ENCODE results near the gene RNFT2. TPM values are rescaled to one million over a fixed set of nuclear protein-coding genes. Genes with fewer than 3 reads are reported as not detected.

RNFT2 gene
- total RNA-seq, 4 donors from 2014 or later: 0.38 to 3.9 (median 3.1) TPM

GRCh38 chr12:116892349-116893140 lies 154.4 kb downstream of the RNFT2 start:
- peaks cover 0 to 3% (median 0%) of the 10 kb centered on the region in 4 donors for H3K9me3 ChIP-seq
- no peaks in the 10 kb centered on the region for H3K27me3 ChIP-seq
- no peaks in the 10 kb centered on the region for H3K4me1 ChIP-seq
- no peak overlapping the region for H3K27ac ChIP-seq
- no peaks in the 10 kb centered on the region for H3K36me3 ChIP-seq
- no peak for DNase-seq
- TF ChIP-seq, protein P1, sequence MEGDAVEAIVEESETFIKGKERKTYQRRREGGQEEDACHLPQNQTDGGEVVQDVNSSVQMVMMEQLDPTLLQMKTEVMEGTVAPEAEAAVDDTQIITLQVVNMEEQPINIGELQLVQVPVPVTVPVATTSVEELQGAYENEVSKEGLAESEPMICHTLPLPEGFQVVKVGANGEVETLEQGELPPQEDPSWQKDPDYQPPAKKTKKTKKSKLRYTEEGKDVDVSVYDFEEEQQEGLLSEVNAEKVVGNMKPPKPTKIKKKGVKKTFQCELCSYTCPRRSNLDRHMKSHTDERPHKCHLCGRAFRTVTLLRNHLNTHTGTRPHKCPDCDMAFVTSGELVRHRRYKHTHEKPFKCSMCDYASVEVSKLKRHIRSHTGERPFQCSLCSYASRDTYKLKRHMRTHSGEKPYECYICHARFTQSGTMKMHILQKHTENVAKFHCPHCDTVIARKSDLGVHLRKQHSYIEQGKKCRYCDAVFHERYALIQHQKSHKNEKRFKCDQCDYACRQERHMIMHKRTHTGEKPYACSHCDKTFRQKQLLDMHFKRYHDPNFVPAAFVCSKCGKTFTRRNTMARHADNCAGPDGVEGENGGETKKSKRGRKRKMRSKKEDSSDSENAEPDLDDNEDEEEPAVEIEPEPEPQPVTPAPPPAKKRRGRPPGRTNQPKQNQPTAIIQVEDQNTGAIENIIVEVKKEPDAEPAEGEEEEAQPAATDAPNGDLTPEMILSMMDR (IDR thresholded peaks at IDR 0.05): no peak
- no peak overlapping the region for H3K4me3 ChIP-seq

DNA sequence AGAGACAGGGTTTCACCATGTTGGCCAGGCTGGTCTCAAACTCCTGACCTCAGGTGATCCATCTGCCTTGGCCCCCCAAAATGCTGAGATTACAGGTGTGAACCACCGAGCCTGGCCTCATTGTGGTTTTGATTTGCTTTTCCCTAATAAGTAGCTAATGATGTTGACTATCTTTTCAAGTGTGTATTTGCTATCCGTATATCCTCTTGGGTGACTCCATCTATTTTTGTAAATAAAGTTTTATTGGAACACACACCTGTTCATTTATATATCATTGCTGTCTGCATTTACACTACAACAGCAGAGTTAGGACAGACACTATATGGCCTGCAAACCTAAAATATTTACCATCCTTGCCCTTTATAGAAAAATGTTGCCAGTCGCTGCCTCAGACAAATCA lies 156.8 kb downstream of the RNFT2 start:
- no peak for DNase-seq
- no peaks in the 10 kb centered on the region for H3K36me3 ChIP-seq
- no peaks in the 10 kb centered on the region for H3K27me3 ChIP-seq
- no peak overlapping the region for H3K4me3 ChIP-seq
- H3K27ac ChIP-seq: no peak overlapping the region
- TF ChIP-seq POLR2A (IDR thresholded peaks at IDR 0.05): no peak
- TF ChIP-seq, protein P1 (IDR thresholded peaks at IDR 0.05): no peak
- no peaks in the 10 kb centered on the region for H3K4me1 ChIP-seq
- H3K9me3 ChIP-seq: peaks cover 0 to 3% (median 0%) of the 10 kb centered on the region in 4 donors

DNA sequence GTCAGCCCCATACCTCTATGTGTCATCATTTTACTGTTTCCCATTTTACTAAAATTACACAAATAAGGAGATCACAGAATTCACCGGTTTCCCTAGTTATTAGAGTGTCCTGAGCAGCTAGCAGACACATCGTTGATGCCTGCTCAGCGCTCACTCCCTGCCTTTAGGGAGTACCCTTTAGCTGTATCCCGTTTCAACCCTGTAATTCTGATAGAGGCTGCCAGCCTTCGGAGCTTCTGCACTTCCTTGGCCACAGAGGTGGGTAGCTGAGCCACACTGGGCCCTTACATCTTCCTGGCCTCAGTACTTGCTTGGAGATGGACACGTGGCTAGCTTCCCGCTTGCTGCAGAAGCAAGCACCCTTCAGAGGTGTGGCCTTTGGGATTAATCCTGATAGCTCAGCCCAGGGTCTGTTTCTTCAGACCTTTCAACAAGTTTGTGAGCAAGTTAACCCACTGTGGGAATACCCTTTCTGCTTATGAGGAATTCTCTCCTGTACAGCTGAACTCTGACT lies 158.4 kb downstream of the RNFT2 start:
- Histone ChIP-seq H3K4me1 (no peaks in the 10 kb centered on the region), H3K4me3 (no peak overlapping the region), H3K27ac (no peak overlapping the region), H3K36me3 (no peaks in the 10 kb centered on the region), H3K9me3 (no peaks in the 10 kb centered on the region), H3K27me3 (no peaks in the 10 kb centered on the region)
- TF ChIP-seq, protein P1 (IDR thresholded peaks at IDR 0.05): no peak
- TF ChIP-seq POLR2A (IDR thresholded peaks at IDR 0.05): no peak
- no peak for DNase-seq

DNA sequence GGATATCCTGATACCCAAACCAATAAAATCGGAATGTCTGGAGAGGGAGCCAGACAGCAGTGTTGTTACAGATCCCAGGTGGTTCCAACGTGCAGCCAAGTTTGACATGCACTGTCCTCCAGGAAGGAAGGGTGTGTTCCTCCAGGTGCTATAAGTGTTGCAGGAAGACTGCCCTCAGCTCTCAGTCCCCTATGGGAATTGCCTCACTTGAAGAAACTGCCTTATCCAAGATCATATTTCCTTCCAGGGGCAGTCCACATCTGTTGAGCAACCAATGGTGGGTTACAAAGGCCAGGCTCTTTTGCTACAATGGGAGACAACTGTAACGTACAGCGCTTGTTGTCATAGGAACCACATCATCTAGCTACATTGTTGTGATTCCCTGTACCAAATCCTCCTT lies 159.4 kb downstream of the RNFT2 start:
- H3K4me1 ChIP-seq: no peaks in the 10 kb centered on the region
- DNase-seq: no peak
- H3K9me3 ChIP-seq: no peaks in the 10 kb centered on the region
- no peak overlapping the region for H3K4me3 ChIP-seq
- H3K27me3 ChIP-seq: no peaks in the 10 kb centered on the region
- no peak for TF ChIP-seq POLR2A (IDR thresholded peaks at IDR 0.05)
- TF ChIP-seq, protein P1 (IDR thresholded peaks at IDR 0.05): no peak
- no peaks in the 10 kb centered on the region for H3K36me3 ChIP-seq
- no peak overlapping the region for H3K27ac ChIP-seq

GRCh38 chr12:116898669-116899068 lies 160.6 kb downstream of the RNFT2 start:
- H3K9me3 ChIP-seq: no peaks in the 10 kb centered on the region
- H3K27me3 ChIP-seq: no peaks in the 10 kb centered on the region
- TF ChIP-seq POLR2A (IDR thresholded peaks at IDR 0.05): no peak
- TF ChIP-seq, protein P1 (IDR thresholded peaks at IDR 0.05): no peak
- no peak overlapping the region for H3K4me3 ChIP-seq
- no peaks in the 10 kb centered on the region for H3K4me1 ChIP-seq
- no peak overlapping the region for H3K27ac ChIP-seq
- no peak for DNase-seq
- no peaks in the 10 kb centered on the region for H3K36me3 ChIP-seq

Data from Peyer's patch (tissue), 4 donors.